HG02938 (cell line): ENCODE data around the gene NACC1.

Experiments
- ATAC-seq: cut with Tn5 transposase; IDR thresholded peaks from one replicate; pipeline ENCODE4 v1.9.1; 2021; ENCODE audit warnings: mild to moderate bottlenecking, moderate library complexity; ENCODE audit not compliant: unreplicated experiment

The NACC1 gene

DNA sequence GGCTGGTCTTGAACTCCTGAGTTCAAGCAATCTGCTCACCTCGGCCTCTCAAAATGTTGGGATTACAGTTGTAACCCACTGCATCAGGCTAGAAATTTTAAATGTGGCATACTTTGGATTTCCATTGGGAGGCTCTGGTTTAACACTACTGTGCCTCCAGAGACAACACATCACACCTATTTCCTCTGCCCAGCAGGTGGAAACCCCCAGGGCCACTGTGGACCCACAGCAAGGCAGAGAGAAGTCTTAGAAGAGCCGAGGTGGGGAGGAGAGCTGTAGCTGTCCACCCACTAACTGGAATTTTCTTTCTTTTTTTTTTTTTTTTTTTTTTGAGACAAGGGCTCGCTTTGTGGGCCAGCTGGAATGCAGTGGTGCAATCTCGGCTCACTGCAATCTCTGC lies 71.5 kb downstream of the NACC1 start:
- no peak for ATAC-seq
